ENCODE data around the gene EGLN2. TPM values are rescaled to one million over a fixed set of nuclear protein-coding genes. Genes with fewer than 3 reads are reported as not detected.
A peak's percentile ranks its signal among the peaks of the same experiment; 100 is the strongest.

The EGLN2 gene
- total RNA-seq, 1 experiment from 2014 or later: 58.6 TPM

- ChIA-PET CTCF (interaction anchor here (1.2 to 2.4 kb wide), 5 partner anchors 9 to 144 kb away, joined by 5 to 17 read pairs (median 6); partner anchors contain the start of genes ACTMAP, EGLN2 and SNRPA), POLR2A (interaction anchor here (1.0 to 3.1 kb wide), 7 partner anchors 9 to 62 kb away, joined by 3 to 24 read pairs (median 5); partner anchors contain the start of genes ACTMAP, COQ8B, EGLN2 and ITPKC), RAD21 (ENCODE audit: low non-redundant PET in 1 of 2, low total read pairs in 2 of 2, uncharacterized antibody in 2 of 2, unreplicated experiment in 2 of 2) (no interaction called here)
- Histone ChIP-seq H3K4me1 (ENCODE audit: control insufficient read depth in 1 of 2, insufficient read depth in 2 of 2, low read length in 2 of 2) (peaks cover 15 to 34% of the 10 kb centered on the region in 2 experiments), H3K4me3 (replicated peaks in 1 of 2; ENCODE audit: low read depth in 1 of 2, low read length in 2 of 2) (peak overlapping the region; percentile 50 to 68), H3K9me2 (ENCODE audit: insufficient read depth) (no peaks in the 10 kb centered on the region), H2AFZ (ENCODE audit: low read depth, low read length, poor library complexity, severe bottlenecking) (peak overlapping the region; percentile 87), H3K79me2 (ENCODE audit: insufficient read depth, low read length) (no peaks in the 10 kb centered on the region), H3K4me2 (ENCODE audit: low read length) (peak overlapping the region; percentile 81), H3K9ac (ENCODE audit: low read length) (peak overlapping the region; percentile 66), H3K36me3 (ENCODE audit: control insufficient read depth in 1 of 2, insufficient read depth in 2 of 2, low read length in 2 of 2) (no peaks in the 10 kb centered on the region), H3K27ac (ENCODE audit: low read depth, low read length) (peak overlapping the region; percentile 92), H3K27me3 (ENCODE audit: insufficient read depth, low read length) (no peaks in the 10 kb centered on the region), H4K20me1 (ENCODE audit: insufficient read depth) (no peaks in the 10 kb centered on the region), H3K9me3 (ENCODE audit: control insufficient read depth in 1 of 2, insufficient read depth in 1 of 2, low read depth in 1 of 2, low read length in 2 of 2) (no peaks in the 10 kb centered on the region)
- TSS peak; percentile 48 for BruUV-seq (replicated peaks)
- no peak for ATAC-seq
- intact Hi-C loops (cut with micrococcal nuclease): loop anchor here (1.0 kb wide), 1 partner anchor 20 kb away; no protein-coding TSS in a partner anchor
- TF ChIP-seq ELF1 (IDR thresholded peaks at IDR 0.05; ENCODE audit: borderline replicate concordance, low read depth): no peak
- DNase-seq (ENCODE audit: low read depth, low spot score): no peak
These were observed 20.2 kb upstream of the EGLN2 start for GRCh38 chr19:40778706-40779284.

GRCh38 chr19:40780582-40780981, 18.4 kb upstream of the EGLN2 start:
- Histone ChIP-seq H3K4me1 (ENCODE audit: control insufficient read depth in 1 of 2, insufficient read depth in 2 of 2, low read length in 2 of 2) (peaks cover 12 to 24% of the 10 kb centered on the region in 2 experiments), H2AFZ (ENCODE audit: low read depth, low read length, poor library complexity, severe bottlenecking) (no peak overlapping the region), H3K4me3 (replicated peaks in 1 of 2; ENCODE audit: low read depth in 1 of 2, low read length in 2 of 2) (no peak overlapping the region), H3K9me2 (ENCODE audit: insufficient read depth) (no peaks in the 10 kb centered on the region), H3K9ac (ENCODE audit: low read length) (no peak overlapping the region), H3K36me3 (ENCODE audit: control insufficient read depth in 1 of 2, insufficient read depth in 2 of 2, low read length in 2 of 2) (no peaks in the 10 kb centered on the region), H3K27me3 (ENCODE audit: insufficient read depth, low read length) (no peaks in the 10 kb centered on the region), H3K9me3 (ENCODE audit: control insufficient read depth in 1 of 2, insufficient read depth in 1 of 2, low read depth in 1 of 2, low read length in 2 of 2) (no peaks in the 10 kb centered on the region), H4K20me1 (ENCODE audit: insufficient read depth) (no peaks in the 10 kb centered on the region), H3K79me2 (ENCODE audit: insufficient read depth, low read length) (no peaks in the 10 kb centered on the region), H3K27ac (ENCODE audit: low read depth, low read length) (no peak overlapping the region), H3K4me2 (ENCODE audit: low read length) (no peak overlapping the region)
- DNase-seq (ENCODE audit: low read depth, low spot score): no peak
- ChIA-PET CTCF (no interaction called here), RAD21 (ENCODE audit: low non-redundant PET in 1 of 2, low total read pairs in 2 of 2, uncharacterized antibody in 2 of 2, unreplicated experiment in 2 of 2) (no interaction called here), POLR2A (no interaction called here)
- TF ChIP-seq SIN3A (IDR thresholded peaks at IDR 0.05; ENCODE audit: low read depth) (no peak), TCF7L2 (IDR thresholded peaks at IDR 0.05; ENCODE audit: borderline replicate concordance, extremely low read depth, insufficient read depth, insufficient read length) (no peak), SP1 (IDR thresholded peaks at IDR 0.05; ENCODE audit: low read depth) (no peak), POLR2AphosphoS5 (IDR thresholded peaks at IDR 0.05; ENCODE audit: low read depth, low read length) (no peak), CEBPB (IDR thresholded peaks at IDR 0.05; ENCODE audit: low read depth) (no peak), ATF3 (IDR thresholded peaks at IDR 0.05) (no peak), CBX3 (IDR thresholded peaks at IDR 0.05; ENCODE audit: low read depth) (no peak), EZH2 (IDR thresholded peaks at IDR 0.05) (no peak), JUND (IDR thresholded peaks at IDR 0.05) (no peak), MAX (IDR thresholded peaks at IDR 0.05) (no peak), POLR2A (IDR thresholded peaks at IDR 0.05; ENCODE audit: borderline replicate concordance, extremely low read depth, insufficient read depth, insufficient read length) (no peak), YY1 (IDR thresholded peaks at IDR 0.05; ENCODE audit: extremely low read depth, insufficient replicate concordance, low read depth, low read length) (no peak)
- no peak for ATAC-seq
- BruUV-seq (replicated peaks): no TSS peak
- intact Hi-C loops (cut with micrococcal nuclease): no loop called here

Data from HCT116 (cell line).